ENCODE results near the gene TTC24.
"Not testable (repeated sequence)": the region's sequence is repeated elsewhere in the genome, so short reads cannot be mapped to it uniquely, and the experiment has no call there.

TTC24 gene

DNA sequence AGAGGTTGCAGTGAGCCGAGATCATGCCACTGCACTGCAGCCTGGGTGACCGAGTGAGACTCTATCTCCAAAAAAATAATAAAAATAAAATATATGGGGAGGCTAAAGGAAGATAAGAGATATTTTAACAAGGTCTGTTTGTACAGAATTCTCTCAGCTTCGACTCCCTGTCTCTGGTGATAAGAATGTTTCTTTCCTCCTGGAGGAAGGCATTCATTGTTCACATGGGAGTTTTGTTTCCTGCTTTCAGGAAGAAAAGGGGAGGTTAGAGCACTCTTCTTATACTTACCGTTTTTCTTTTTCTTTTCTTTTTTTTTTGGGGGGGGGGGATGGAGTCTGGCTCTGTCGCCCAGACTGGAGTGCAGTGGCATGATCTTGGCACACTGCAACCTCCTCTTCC lies 10.0 kb downstream of the TTC24 start:
- DNase-seq: no peak

DNA sequence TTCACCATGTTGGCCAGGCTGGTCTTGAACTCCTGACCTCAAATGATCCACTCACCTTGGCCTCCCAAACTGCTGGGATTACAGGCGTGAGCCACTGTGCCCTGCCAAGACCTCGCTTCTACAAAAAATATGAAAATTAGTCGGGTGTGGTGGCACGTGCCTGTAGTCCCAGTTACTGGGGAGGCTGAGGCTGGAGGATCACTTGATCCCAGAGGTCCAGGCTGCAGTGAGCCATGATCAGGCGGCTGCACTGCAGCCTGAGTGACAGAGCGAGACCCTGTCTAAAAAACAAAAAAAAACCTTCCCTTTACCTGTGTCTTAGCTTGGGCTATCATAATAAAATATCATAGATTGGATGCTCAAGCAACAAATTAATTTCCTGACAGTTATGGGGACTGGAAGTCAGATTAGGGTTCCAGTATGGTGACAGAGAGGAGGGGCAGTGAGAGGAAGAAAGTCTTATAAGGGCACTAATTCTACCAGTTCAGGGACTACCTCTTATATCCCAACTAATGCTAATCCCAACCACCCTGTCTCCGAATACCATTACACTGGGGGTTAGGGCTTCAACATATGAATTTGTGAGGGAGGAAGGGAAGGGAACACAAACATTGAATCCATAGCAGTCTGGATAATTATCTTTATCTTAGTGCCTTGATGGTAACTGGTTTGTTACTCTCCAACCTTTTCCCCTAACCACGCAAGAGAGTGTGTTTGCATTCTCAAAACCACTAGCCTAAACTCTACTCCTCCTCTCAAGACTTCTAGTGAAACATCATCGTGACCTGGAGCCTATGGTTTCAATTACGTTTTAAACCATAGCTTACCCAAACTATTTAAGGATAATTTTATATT lies 11.0 kb downstream of the TTC24 start:
- DNase-seq: no peak

DNA sequence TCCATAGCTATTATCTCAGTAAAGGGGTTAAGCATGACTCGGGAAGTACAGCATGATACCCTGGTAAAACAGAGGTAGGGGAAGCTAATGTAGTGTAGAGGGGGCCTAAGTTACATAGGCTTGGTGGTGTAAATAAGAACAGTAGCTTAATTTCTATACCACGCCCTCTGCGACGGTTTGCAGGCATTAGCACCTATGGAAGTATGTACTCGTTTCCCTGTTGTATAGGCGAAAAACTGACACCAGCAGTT lies 11.6 kb downstream of the TTC24 start:
- DNase-seq: no peak

DNA sequence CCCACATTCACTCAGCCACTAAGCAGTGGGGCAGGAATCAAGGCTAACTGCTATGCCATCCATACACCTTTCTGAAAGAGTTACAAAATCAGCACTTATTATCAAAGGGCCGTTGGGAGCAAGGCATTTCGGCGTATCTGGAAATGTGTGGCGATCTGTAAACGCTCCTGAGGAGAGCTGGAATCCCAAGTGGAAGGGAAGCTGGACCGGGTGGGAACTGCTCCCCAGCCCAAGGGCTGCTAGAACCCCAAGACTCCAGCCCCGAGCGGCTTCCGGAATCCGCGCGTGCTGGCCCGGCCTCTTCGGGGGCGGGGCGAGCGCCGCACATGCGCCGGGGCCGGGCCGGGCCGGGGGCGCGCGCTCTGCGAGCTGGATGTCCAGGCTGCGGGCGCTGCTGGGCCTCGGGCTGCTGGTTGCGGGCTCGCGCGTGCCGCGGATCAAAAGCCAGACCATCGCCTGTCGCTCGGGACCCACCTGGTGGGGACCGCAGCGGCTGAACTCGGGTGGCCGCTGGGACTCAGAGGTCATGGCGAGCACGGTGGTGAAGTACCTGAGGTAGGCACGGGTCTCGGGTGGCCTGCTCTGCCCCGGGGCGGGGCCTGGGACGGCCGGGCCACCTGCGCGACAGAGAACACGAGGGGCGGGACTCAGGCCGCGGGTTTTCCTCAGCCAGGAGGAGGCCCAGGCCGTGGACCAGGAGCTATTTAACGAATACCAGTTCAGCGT lies 12.1 kb downstream of the TTC24 start, which contains the start of gene NAXE:
NAXE (plus strand) TSS at position 345 of the 726 bp plus-strand sequence; CDS start at position 374, 29 bp downstream.
- DNase-seq: peak; percentile 74

DNA sequence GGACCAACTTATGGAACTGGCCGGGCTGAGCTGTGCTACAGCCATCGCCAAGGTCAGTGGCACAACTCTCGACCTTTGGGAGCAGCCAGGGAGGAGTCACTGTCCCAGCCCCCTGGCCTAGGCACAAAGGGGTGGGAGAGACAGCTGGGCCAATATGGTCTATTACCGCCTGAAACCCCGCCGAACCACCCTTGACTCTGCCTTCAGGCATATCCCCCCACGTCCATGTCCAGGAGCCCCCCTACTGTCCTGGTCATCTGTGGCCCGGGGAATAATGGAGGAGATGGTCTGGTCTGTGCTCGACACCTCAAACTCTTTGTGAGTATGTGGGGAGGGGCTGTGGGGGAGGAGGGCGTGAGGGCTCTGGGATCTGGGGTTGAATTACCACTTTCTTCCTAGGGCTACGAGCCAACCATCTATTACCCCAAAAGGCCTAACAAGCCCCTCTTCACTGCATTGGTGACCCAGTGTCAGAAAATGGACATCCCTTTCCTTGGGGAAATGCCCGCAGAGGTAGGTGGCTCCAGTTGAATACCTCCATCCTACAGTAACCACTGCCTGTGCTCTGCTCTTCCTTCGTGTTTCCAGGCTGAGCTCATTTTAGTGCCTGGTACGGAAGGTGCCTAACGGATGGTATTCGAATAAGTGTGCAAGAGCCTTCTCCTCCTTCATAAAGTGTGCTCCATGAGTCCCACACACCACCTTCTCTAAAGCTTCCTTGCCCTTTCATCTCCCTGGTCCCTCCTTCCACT lies 12.8 kb downstream of the TTC24 start:
- no peak for DNase-seq

DNA sequence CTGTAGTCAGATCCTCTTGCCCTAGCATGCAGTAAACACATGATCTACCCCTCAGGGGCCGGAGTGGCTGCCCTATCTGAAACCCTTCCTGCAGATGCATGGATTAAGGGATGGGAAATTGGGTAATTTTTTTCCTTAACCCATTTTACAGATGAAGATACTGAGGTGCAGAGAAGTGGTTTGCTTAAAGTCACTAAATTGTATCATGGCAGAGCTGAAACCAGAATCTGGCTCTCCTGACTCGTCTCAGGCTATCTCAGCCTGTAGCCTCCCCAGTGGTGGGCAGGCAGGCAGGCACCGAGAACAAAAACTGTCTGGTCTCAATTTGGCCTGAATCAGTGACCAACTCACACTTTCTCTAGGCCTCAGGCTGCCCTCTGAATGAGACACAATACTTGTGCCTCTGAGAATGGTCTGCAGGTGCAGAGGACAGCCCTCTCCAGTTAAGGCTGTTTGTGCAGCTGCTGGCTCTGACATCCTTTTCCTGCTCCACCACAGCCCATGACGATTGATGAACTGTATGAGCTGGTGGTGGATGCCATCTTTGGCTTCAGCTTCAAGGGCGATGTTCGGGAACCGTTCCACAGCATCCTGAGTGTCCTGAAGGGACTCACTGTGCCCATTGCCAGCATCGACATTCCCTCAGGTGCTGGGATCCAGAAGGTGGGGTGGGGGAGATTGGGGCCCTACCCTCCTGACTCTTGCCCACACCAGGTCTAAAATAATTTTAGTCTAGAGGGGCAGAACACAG lies 13.6 kb downstream of the TTC24 start:
- no peak for DNase-seq

DNA sequence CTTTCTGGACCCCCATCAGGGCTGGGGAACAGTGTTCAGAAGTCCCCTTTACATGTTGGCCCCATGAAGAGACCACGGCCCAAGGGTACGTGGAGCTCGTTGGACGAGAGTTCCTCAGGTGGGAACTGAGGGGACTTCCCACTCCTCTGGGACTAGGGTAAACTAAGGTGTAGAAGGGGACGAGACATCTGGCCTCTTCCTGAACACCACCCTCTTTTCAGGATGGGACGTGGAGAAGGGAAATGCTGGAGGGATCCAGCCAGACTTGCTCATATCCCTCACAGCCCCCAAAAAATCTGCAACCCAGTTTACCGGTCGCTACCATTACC lies 14.1 kb downstream of the TTC24 start:
- DNase-seq: no peak

DNA sequence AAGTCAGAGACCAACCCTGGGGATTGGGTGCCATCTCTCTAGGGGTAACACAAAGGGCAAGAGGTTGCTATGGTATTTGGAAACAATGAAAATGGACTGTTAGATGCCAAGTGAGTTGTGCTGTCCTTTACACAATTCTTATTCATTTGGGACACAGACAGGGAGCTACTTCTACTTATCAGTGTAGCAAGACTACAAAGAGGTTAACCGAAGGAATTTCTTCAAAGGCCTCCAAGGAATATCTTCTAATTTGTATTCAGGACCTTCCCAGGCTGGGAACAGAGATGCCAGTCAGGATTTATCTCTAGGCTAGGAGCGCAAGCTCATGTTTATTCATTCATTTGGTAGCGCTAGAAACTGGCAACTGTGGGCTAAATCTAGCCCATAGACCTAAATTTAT lies 14.7 kb downstream of the TTC24 start:
- no peak for DNase-seq

DNA sequence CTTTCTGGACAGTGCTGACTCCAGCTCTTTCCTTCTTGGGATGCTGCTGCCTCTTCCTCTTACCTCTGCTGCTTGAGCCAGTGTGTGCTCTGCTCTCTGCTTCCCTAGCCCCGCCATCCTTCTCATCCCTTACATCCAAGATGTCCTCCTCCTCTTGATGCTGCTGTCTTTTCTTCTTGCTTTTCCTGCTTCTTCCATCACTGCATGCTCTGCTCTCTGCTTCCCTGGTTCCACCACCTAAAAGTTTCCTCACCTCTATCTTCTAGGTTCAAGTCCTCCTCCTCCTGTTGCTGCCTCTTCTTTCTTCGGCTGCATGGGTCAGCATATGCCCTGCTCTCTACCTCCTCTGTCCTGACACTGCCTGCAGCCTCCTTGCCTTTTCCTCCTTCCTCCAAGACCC lies 15.5 kb downstream of the TTC24 start:
- no peak for DNase-seq

DNA sequence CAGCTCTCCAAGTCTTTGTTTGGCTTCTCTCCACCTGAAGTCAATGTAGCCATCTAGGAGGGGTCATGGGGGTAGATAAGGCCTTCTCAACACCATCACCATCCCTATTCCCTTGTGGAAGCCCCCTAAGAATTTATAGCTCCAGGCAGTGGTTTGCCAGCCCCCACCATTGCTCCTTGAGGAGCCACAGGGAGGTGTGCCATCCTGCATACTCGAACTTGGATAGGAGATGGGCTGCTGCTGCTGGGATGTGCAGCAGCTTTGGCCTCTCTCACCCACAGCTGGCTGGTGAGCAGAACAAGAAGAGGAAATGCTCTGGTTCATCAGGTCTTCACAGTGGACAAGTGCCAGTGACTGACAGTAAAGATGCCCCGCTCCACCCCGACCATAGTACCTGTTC lies 16.9 kb downstream of the TTC24 start:
- DNase-seq: no peak

DNA sequence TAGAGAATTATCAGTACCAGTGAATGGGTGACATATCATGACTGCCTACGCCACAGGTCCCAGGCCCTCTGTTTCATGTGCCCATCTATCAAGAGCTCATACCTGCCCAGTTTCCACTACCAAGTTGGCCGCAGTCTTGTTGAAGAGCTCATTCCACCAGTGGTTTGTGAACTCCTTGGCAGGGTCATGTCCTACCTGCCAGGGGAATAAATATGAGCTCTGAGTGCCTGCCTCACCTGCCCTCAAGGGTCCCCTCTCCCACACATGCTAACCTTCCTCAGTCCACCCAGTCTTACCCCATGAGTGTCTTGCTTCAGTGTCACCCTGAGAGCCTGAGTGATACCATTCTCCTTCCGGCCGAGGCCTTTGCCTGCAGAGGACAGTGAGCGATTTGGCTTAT lies 18.6 kb downstream of the TTC24 start:
- DNase-seq: no peak

DNA sequence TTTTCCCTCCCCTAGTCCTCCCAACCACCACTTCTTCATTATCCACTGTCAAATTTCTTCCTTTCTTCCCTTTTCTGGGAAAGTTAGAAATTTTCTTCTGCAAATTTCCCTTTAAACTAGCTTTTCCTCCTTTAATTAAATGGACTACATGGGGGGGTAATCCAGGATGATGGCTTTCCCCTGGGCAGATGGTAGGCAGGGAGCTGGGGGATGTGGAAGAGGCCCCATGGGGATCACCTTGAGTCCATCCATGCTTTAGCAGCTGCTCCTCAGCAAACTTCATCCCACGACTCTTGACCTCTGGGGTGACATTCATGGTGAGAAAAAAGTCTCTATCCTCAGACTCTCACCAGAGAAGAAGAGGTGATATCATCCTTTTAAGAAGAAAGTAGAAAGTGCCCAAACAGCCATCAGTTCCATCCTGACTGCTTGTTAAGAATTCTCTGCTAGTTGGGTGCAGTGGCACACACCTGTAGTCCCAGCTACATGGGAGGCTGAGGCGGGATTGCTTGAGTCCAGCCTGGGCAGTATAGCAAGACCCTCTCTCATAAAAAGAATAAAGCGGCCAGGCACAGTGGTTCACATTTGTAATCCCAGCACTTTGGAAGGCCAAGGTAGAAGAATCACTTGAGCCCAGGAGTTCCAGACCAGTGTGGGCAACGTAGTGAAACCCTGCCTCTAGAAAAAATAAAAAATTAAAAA lies 19.4 kb downstream of the TTC24 start:
- DNase-seq: no peak

DNA sequence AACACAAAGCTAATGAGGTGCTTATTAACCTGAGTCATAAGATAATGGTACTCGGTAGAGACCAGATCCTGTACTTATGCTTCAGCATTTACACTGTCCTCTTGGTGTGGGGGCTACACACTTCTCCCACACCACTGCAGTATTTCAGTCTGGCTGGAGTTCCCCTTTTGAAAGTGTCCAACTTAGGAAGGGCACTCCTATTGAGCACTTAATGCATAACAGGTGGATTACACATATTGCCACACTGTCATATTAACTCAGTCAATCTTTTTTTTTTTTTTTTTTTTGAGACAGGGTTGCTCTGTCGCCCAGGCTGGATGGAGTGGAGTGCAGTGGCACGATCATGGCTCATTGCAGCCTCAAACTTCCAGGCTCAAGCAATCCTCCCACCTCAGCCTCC lies 20.3 kb downstream of the TTC24 start:
- DNase-seq: no peak

DNA sequence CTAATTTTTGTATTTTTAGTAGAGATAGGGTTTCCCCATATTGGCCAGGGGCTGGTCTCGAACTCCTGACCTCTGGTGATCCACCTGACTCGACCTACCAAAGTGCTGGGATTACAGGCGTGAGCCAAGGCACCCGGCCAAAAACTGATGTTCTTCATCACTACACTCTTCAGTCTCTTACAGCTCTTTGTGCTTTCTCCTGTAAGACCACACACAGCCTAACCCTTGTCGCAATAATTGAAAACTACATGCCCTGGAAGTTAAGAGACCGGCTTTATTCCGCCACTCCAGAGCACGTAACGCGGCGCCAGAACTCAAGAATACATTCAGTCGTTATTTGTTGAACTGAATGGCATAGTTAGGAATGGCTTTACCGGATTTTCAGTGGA lies 21.2 kb downstream of the TTC24 start:
- DNase-seq: no peak

DNA sequence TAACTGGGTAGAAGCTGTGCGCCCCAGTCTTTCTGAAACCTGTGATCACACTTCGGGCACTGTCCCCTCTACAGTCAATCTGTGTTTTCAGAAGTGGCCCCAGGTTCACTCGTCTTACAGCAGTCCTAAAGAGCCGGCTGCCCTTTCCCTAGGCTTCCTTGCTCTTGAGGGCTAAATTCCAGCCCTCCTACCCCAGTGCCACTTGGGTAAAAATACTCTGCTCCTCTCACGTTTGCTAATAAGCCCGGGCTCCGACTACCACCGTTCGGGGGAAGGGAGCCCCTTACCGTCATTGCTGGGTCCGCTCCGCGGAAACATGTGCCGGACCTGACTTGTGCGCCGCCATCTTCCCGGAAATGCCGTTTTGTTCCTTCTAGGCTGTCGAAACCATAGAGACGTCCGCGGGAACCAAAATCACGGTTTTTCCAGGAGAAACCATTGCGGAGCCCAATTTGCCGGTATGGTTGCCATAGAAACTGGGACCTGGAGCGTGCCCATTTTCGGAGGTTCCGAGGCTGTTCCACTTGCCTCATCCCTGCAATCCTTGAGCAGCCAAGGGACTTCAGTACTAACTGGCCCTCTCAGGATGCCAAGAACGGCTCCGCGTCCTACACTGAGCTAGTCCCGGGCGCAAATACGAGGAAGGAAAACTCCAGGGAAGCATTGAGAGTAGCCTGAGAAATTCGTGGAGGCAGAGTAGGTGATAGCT lies 21.8 kb downstream of the TTC24 start, which contains the start of gene GPATCH4:
GPATCH4 (minus strand) TSS at position 358 of the 709 bp plus-strand sequence.
- DNase-seq: peak; percentile 77

DNA sequence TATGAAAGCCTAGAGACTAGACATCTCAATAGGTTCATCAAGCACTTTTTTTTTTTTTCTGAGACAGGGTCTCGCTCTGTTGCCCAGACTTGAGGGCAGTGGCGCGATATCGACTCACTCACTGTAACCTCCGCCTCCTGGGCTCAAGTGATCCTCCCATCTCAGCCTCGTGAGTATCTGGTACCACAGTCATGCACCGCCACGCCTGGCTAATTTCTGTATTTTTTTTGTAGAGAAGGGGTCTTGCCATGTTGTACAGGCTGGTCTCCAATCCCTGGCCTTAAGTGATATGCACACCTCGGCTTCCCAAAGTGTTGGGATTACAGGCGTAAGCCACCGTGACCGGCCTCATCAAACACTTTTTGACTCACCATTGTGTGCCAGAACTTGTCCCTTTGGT lies 22.4 kb downstream of the TTC24 start:
- no peak for DNase-seq

DNA sequence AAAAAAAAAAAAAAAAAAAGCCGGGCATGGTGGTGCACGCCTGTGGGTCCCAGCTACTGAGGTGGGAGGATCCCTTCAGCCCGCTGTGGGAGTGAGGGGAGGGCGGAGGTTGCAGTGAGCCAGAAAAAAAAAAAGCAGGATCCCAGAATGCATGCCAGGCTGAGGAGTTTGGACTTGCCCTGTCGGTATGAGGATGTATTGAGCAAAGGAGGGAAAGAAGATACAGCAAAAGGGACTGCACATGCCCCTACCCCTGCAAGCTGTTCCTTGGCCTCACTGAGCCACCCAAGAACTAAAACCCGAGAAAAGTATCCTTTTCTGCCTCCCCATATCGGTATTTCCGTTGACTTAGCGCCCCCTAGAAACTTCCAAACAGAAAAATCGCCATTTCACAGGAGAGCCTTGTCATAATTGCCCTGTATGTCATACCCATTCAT lies 23.1 kb downstream of the TTC24 start:
- DNase-seq: no peak

DNA sequence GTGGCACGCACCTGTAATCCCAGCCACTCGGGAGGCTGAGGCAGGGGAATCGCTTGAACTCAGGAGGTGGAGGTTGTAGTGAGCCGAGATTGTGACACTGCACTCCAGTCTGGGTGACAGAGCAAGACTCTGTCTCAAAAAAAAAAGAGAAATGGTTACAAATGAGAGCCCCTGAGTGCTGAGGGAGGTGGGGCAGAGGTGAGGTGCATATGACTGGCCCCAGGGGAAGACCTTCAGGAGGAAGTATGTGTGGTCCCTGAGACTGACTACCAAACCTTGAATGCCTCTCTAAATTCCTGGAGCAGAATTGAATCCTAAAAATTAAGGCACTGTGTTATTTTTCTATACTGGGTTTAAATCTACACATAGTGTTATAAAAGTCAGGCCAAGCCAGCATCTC lies 27.8 kb downstream of the TTC24 start:
- DNase-seq: not testable (repeated sequence)

DNA sequence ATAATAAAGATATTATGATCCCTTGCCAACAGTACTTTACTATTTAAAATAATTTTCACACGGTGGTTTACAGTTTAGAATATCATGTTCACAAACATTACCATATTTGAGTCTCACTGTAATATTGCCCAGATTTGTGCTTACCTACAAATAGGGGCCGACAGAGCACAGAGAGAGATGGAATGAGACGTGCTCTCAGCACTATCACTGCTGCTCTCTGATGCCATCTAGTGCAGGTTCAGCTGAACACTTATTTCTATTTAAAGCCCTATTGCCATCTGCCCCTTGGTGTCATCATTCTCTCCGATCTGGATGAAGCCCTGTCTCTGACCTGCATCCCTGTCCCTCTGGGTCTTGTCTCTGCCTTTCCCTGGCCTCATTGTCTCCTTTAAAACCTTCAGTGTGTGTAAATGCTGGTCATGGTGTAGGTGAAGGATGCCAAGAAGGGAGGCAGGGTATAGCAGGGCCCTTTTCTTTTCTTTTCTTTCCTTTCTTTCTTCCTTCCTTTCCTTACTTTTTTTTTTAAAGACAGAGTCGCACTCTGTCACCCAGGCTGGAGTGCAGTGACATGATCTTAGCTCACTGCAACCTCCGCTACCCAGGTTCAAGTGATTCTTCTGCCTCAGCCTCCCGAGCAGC lies 28.6 kb downstream of the TTC24 start:
- DNase-seq: peak; percentile 64

DNA sequence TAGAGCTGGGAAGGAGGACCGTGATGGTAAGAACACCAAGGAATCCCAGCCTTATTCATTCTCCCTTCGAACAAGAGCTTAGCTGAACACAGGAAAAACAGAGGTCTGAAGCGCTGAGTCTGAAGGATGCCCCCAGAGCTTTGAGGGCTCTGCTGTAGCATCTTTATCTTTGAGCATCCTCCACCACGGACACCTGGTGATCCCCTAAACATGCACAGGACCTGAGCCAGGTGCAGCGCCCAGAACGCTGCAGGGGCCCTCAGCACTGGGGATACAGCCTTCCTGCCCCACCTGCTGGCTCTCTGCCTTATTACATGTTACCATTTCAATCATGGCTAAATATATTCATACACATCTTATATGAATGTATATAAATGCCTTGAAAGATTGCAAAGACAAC lies 29.5 kb downstream of the TTC24 start:
- peak; percentile 69 for DNase-seq

DNA sequence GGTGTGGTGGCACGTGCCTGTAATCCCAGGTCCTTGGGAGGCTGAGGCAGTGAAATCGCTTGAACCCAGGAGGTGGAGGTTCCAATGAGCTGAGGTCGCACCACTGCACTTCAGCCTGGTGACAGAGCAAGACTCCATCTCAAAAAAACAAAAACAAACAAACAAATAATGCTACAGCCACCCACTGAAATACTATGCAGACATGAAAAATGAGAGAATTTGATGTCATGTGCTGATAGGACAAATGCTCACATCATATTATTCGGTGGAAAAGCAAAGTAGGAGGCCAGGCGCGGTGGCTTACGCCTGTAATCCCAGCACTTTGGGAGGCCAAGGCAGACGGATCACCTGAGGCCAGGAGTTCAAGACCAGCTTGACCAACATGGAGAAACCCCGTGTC lies 30.5 kb downstream of the TTC24 start:
- DNase-seq: not testable (repeated sequence)

Data from activated naive CD4-positive, alpha-beta T cell treated with anti-CD3 and anti-CD28 coated beads, Interleukin-2, amount 50 U/mL, for 16 hours (primary cell).